Tibial nerve (tissue), 4 donors: ENCODE measurements around the gene ZFAND3.

Source experiments
- EP300 ChIP-seq, 2 donors: sonication (generic); formaldehyde crosslinking; IDR thresholded peaks; one replicate each; pipeline ENCODE4 v1.6.1; 2017; ENCODE audit warnings: antibody characterized with exemption in 2 of 2, mild to moderate bottlenecking in 1 of 2
- POLR2A ChIP-seq, 2 donors: fragments of 450-650 bp; IDR thresholded peaks; one replicate each; pipeline ENCODE4 v1.6.1; 2017; ENCODE audit warnings: antibody characterized with exemption in 2 of 2, mild to moderate bottlenecking in 2 of 2, moderate library complexity in 2 of 2
- TF ChIP-seq, protein P1 (sequence below), 5 experiments: fragments of 200-600 bp in 3 of 5; fragments of 450-650 bp in 2 of 5; sonication (generic) in 3 of 5; IDR thresholded peaks; one replicate each; pipeline ENCODE4 v1.5.1; 2016 to 2019; ENCODE audit warnings: antibody characterized with exemption in 5 of 5, mild to moderate bottlenecking in 3 of 5, moderate library complexity in 2 of 5

DNA sequence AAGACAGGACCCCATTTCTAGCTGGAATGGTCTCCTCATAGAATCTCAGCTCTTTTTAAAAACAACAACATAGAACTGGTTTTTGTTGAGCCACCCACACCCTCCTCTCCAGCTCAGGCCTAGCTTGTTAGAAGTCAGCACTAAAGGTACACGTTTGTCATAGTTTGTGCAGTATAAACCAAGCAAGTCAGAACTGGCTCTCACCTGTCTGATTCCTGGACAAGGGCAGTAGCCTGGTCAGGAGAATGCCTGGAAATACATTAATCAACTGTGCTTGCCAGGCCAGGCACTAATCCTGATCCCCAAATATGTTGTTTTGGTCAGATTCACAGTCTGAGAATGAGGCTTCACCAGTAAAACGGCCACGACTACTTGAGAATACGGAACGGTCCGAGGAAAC lies 296.7 kb downstream of the ZFAND3 start:
- TF ChIP-seq POLR2A (IDR thresholded peaks at IDR 0.05): no peak
- TF ChIP-seq, protein P1, sequence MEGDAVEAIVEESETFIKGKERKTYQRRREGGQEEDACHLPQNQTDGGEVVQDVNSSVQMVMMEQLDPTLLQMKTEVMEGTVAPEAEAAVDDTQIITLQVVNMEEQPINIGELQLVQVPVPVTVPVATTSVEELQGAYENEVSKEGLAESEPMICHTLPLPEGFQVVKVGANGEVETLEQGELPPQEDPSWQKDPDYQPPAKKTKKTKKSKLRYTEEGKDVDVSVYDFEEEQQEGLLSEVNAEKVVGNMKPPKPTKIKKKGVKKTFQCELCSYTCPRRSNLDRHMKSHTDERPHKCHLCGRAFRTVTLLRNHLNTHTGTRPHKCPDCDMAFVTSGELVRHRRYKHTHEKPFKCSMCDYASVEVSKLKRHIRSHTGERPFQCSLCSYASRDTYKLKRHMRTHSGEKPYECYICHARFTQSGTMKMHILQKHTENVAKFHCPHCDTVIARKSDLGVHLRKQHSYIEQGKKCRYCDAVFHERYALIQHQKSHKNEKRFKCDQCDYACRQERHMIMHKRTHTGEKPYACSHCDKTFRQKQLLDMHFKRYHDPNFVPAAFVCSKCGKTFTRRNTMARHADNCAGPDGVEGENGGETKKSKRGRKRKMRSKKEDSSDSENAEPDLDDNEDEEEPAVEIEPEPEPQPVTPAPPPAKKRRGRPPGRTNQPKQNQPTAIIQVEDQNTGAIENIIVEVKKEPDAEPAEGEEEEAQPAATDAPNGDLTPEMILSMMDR (IDR thresholded peaks at IDR 0.05): no peak
- no peak for TF ChIP-seq EP300 (IDR thresholded peaks at IDR 0.05)
